GM21825 (cell line): ENCODE measurements around the gene FAM47A.

ENCODE experiments used
- ATAC-seq: cut with Tn5 transposase; IDR thresholded peaks from one replicate; pipeline ENCODE4 v1.9.1; 2021; ENCODE audit warnings: mild to moderate bottlenecking, moderate library complexity; ENCODE audit not compliant: unreplicated experiment

FAM47A gene

GRCh38 chrX:34132028-34132427, at the start of gene FAM47A:
TSS of gene FAM47A (minus strand) at chrX:34132314. CDS start at chrX:34132278, 36 bp downstream.
- no peak for ATAC-seq

GRCh38 chrX:34147345-34147744, 15.2 kb upstream of the FAM47A start:
- ATAC-seq = no peak

- no peak for ATAC-seq
Measured at GRCh38 chrX:34146906-34147305, 14.8 kb upstream of the FAM47A start.

- ATAC-seq = no peak
Measured at GRCh38 chrX:34144246-34144645, 12.1 kb upstream of the FAM47A start.

GRCh38 chrX:34140816-34141215, 8.7 kb upstream of the FAM47A start:
- ATAC-seq = no peak

GRCh38 chrX:34130980-34131744, 952 bp downstream of the FAM47A start:
- ATAC-seq = no peak

GRCh38 chrX:34130501-34130900, 1.6 kb downstream of the FAM47A start:
- ATAC-seq = no peak

GRCh38 chrX:34126011-34126410, 6.1 kb downstream of the FAM47A start:
- no peak for ATAC-seq

- ATAC-seq = no peak
Measured at GRCh38 chrX:34119122-34119521, 13.0 kb downstream of the FAM47A start.

GRCh38 chrX:34112459-34112858, 19.7 kb downstream of the FAM47A start:
- no peak for ATAC-seq
